HPDE6-E6E7 (cell line): Measurements from ENCODE around the gene RNF217.
A peak's percentile ranks its signal among the peaks of the same experiment; 100 is the strongest.
"Not testable (repeated sequence)": the region's sequence is repeated elsewhere in the genome, so short reads cannot be mapped to it uniquely, and the experiment has no call there.

Experiments
- DNase-seq: peaks from one replicate; pipeline ENCODE4 v3.0.0; 2011; ENCODE audit warnings: missing footprints; ENCODE audit errors: extremely low spot score

The RNF217 gene

GRCh38 chr6:124962639-124963415, 590 bp downstream of the RNF217 start:
- DNase-seq = peak; percentile 31

GRCh38 chr6:124963416-124963785, 1.2 kb downstream of the RNF217 start:
- peak; percentile 27 for DNase-seq

GRCh38 chr6:124963831-124964763, 1.9 kb downstream of the RNF217 start:
- no peak for DNase-seq

- no peak for DNase-seq
These were observed 2.5 kb downstream of the RNF217 start for GRCh38 chr6:124964764-124965105.

GRCh38 chr6:124965424-124965850, 3.2 kb downstream of the RNF217 start:
- not testable (repeated sequence) for DNase-seq

GRCh38 chr6:124967444-124967843, 5.2 kb downstream of the RNF217 start:
- no peak for DNase-seq

GRCh38 chr6:124968401-124968800, 6.2 kb downstream of the RNF217 start:
- no peak for DNase-seq

- no peak for DNase-seq
These were observed 8.0 kb downstream of the RNF217 start for GRCh38 chr6:124970243-124970642.

- DNase-seq = no peak
These were observed 8.5 kb downstream of the RNF217 start for GRCh38 chr6:124970763-124971162.

GRCh38 chr6:124973780-124974179, 11.5 kb downstream of the RNF217 start:
- DNase-seq = no peak

GRCh38 chr6:124974771-124975377, 12.6 kb downstream of the RNF217 start:
- DNase-seq = no peak

- no peak for DNase-seq
These were observed 15.1 kb downstream of the RNF217 start for GRCh38 chr6:124977067-124977908.

- DNase-seq = no peak
These were observed 16.4 kb downstream of the RNF217 start for GRCh38 chr6:124978451-124979293.

GRCh38 chr6:124979294-124979678, 17.0 kb downstream of the RNF217 start:
- DNase-seq = no peak

GRCh38 chr6:124982669-124983068, 20.4 kb downstream of the RNF217 start:
- DNase-seq = no peak

GRCh38 chr6:124983383-124984083, 21.3 kb downstream of the RNF217 start:
- DNase-seq = no peak

- no peak for DNase-seq
These were observed 22.6 kb downstream of the RNF217 start for GRCh38 chr6:124984668-124985338.

- no peak for DNase-seq
These were observed 23.9 kb downstream of the RNF217 start for GRCh38 chr6:124986164-124986563.

GRCh38 chr6:124987291-124987690, 25.1 kb downstream of the RNF217 start:
- DNase-seq = no peak
